MCF 10A (cell line): Measurements from ENCODE around the gene LMNA. TPM values are rescaled to one million over a fixed set of nuclear protein-coding genes. Genes with fewer than 3 reads are reported as not detected.

Experiments used
- BruUV-seq: library from RNA; stranded (reverse); fragments of 400-500 nt; replicated peaks from 2 replicates; lab custom pipeline; 2021; lab: Mats Ljungman, UMichigan
- CTCF ChIA-PET: fragments of 300-600 bp; sonication (Branson Sonifier 250); formaldehyde crosslinking; extraction: SDS; loops from one replicate; lab custom pipeline; 2021; ENCODE audit warnings: antibody characterized with exemption, inconsistent platforms; lab: Yijun Ruan, JAX
- POLR2A ChIA-PET: fragments of 300-600, 350-650 bp; sonication (Branson Sonifier 250); formaldehyde crosslinking; extraction: SDS; loops from one replicate; lab custom pipeline; 2020; ENCODE audit warnings: antibody characterized with exemption, inconsistent platforms; lab: Yijun Ruan, JAX
- DNase-seq: peaks from one replicate; pipeline ENCODE4 v3.0.0-alpha.2; 2018; ENCODE audit not compliant: unreplicated experiment
- H3K27ac Mint-ChIP-seq: one replicate; pipeline ENCODE4 v1.8.0; 2022; ENCODE audit warnings: mild to moderate bottlenecking, low read depth, mixed read lengths; ENCODE audit not compliant: unreplicated experiment
- H3K27me3 Mint-ChIP-seq: one replicate; pipeline ENCODE4 v1.8.0; 2022; ENCODE audit warnings: mixed read lengths; ENCODE audit not compliant: insufficient read depth, unreplicated experiment
- H3K36me3 Mint-ChIP-seq: one replicate; pipeline ENCODE4 v1.8.0; 2022; ENCODE audit warnings: mild to moderate bottlenecking, moderate library complexity, mixed read lengths; ENCODE audit not compliant: insufficient read depth, unreplicated experiment
- H3K4me1 Mint-ChIP-seq: one replicate; pipeline ENCODE4 v1.8.0; 2022; ENCODE audit warnings: mixed read lengths; ENCODE audit not compliant: insufficient read depth, unreplicated experiment
- H3K4me3 Mint-ChIP-seq: one replicate; pipeline ENCODE4 v1.8.0; 2022; ENCODE audit warnings: mild to moderate bottlenecking, moderate library complexity, mixed read lengths; ENCODE audit not compliant: unreplicated experiment
- H3K9me3 Mint-ChIP-seq: one replicate; pipeline ENCODE4 v1.8.0; 2022; ENCODE audit warnings: mixed read lengths; ENCODE audit not compliant: unreplicated experiment
- CTCF ChIP-seq: fragments of 200-600 bp; IDR thresholded peaks from one replicate; pipeline ENCODE4 v1.8.0; 2022; ENCODE audit warnings: antibody characterized with exemption, mild to moderate bottlenecking; ENCODE audit not compliant: unreplicated experiment
- intact Hi-C: fragments of 100-400 bp; cut with micrococcal nuclease; formaldehyde crosslinking; loops from 2 replicates; pipeline ENCODE4 v1.14.1; 2022
- total RNA-seq: library from RNA; stranded (reverse); gene quantifications from 2 replicates; pipeline ENCODE4 v1.2.3, GENCODE V29; 2022

LMNA gene
- total RNA-seq, 1 experiment from 2014 or later: 716 TPM

GRCh38 chr1:156160743-156161171, 46.2 kb downstream of the LMNA start:
- POLR2A ChIA-PET: interaction anchor here (2.2 to 2.3 kb wide), 2 partner anchors 9 to 11 kb away, joined by 5 to 8 read pairs; no protein-coding TSS in a partner anchor

GRCh38 chr1:156162430-156163037, 48.0 kb downstream of the LMNA start:
- H3K27ac Mint-ChIP-seq: no peak overlapping the region
- DNase-seq: no peak
- no peak for TF ChIP-seq CTCF
- H3K36me3 Mint-ChIP-seq: no peaks in the 10 kb centered on the region
- no TSS peak for BruUV-seq
- peaks cover 4% of the 10 kb centered on the region for H3K4me1 Mint-ChIP-seq
- peaks cover 9% of the 10 kb centered on the region for H3K27me3 Mint-ChIP-seq
- CTCF ChIA-PET: interaction anchor here (1.3 to 3.9 kb wide), 4 partner anchors 17 to 72 kb away, joined by 3 to 22 read pairs (median 14); no protein-coding TSS in a partner anchor
- H3K4me3 Mint-ChIP-seq: no peak overlapping the region
- intact Hi-C loops: no loop called here
- POLR2A ChIA-PET: interaction anchor here (2.3 kb wide), 1 partner anchor 11 kb away, joined by 5 read pairs; no protein-coding TSS in a partner anchor
- H3K9me3 Mint-ChIP-seq: no peaks in the 10 kb centered on the region

More at GRCh38 chr1:156160743-156161171, 46.2 kb downstream of the LMNA start:
- Mint-ChIP-seq H3K9me3 (no peaks in the 10 kb centered on the region), H3K27ac (no peak overlapping the region), H3K4me3 (no peak overlapping the region), H3K4me1 (peaks cover 4% of the 10 kb centered on the region), H3K27me3 (peaks cover 12% of the 10 kb centered on the region), H3K36me3 (no peaks in the 10 kb centered on the region)
- intact Hi-C loops: no loop called here
- no peak for TF ChIP-seq CTCF
- CTCF ChIA-PET: interaction anchor here (0.5 to 1.5 kb wide), 5 partner anchors 8 to 210 kb away, joined by 3 to 7 read pairs (median 3); no protein-coding TSS in a partner anchor
- no peak for DNase-seq
- BruUV-seq: no TSS peak

- no TSS peak for BruUV-seq
- Mint-ChIP-seq H3K27ac (no peak overlapping the region), H3K27me3 (peaks cover 9% of the 10 kb centered on the region), H3K9me3 (no peaks in the 10 kb centered on the region), H3K36me3 (no peaks in the 10 kb centered on the region), H3K4me3 (no peak overlapping the region), H3K4me1 (peaks cover 4% of the 10 kb centered on the region)
- ChIA-PET CTCF (interaction anchor here (0.6 to 3.9 kb wide), 10 partner anchors 14 to 639 kb away, joined by 3 to 22 read pairs (median 3); no protein-coding TSS in a partner anchor), POLR2A (interaction anchor here (0.9 to 1.1 kb wide), 2 partner anchors 8 to 23 kb away, joined by 3 read pairs; no protein-coding TSS in a partner anchor)
- no peak for DNase-seq
- intact Hi-C loops: no loop called here
- no peak for TF ChIP-seq CTCF
Measured at GRCh38 chr1:156163712-156164111, 49.2 kb downstream of the LMNA start.

- POLR2A ChIA-PET: interaction anchor here (0.9 to 1.1 kb wide), 2 partner anchors 9 to 23 kb away, joined by 3 read pairs; no protein-coding TSS in a partner anchor
- Mint-ChIP-seq H3K9me3 (no peaks in the 10 kb centered on the region), H3K27me3 (peaks cover 14% of the 10 kb centered on the region), H3K4me1 (peaks cover 4% of the 10 kb centered on the region), H3K36me3 (no peaks in the 10 kb centered on the region), H3K27ac (no peak overlapping the region), H3K4me3 (no peak overlapping the region)
- CTCF ChIA-PET: interaction anchor here (0.6 to 3.9 kb wide), 15 partner anchors 13 to 640 kb away, joined by 3 to 22 read pairs (median 3); no protein-coding TSS in a partner anchor
- intact Hi-C loops: no loop called here
- no peak for TF ChIP-seq CTCF
- DNase-seq: no peak
- no TSS peak for BruUV-seq
Measured at GRCh38 chr1:156164125-156164831, 49.8 kb downstream of the LMNA start.
